A673 (cell line): Measurements from ENCODE around the gene TAX1BP3.

Source experiments
- EZH2 ChIP-seq: fragments of 200-600 bp; sonication (generic); IDR thresholded peaks from 2 replicates; pipeline ENCODE4 v1.6.1; 2017; ENCODE audit warnings: borderline replicate concordance, low read depth, mild to moderate bottlenecking, mixed read lengths, antibody characterized with exemption, low read length; ENCODE audit not compliant: poor library complexity, severe bottlenecking
- TF ChIP-seq, protein P1 (sequence below): fragments of 300-800, 200-600 bp; sonication (generic); conservative IDR thresholded peaks from 2 replicates; pipeline ENCODE4 v1.5.1; 2017; ENCODE audit warnings: low read depth, mild to moderate bottlenecking, antibody characterized with exemption, low read length, moderate library complexity, mixed read lengths

DNA sequence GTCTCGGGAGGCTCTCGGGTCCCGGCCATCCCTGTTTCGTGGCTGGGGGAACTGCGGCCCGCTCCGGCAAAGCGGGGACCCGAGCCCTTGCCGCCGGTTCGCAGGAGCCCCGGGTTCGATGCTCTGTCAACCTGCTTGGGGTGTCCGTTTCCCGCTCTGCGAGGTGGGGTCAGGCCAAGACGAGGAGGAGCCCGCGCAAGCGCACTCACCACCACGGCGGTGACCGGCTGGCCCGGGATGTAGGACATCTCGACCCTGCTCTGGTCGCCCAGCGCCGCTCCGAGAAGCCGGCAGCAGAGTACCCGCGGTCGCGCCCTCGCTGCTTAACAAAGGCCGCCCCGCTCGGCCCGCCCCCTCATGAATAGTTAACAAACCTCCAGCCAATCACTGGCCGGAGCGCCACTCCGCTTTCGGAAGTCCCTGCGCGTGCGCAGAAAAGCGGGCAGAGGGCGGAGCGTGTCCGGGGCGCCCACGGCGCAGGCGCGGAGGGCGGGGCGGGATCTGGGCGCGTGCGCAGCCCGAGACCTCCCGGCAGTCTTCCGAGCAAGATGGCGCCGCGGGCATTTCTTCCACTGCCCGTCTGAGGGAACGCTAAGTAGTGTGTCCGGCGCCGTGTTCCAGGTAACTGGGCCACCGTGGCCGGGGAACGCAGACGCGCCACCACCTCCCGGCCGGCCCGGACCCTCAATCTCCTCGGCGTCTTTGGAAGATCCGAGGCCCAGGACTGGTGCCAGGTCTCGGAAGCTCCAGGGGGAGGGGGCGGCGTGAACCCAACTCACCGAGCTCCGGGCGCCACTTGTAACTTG, at the start of gene TAX1BP3, which contains the start of gene EMC6:
- TF ChIP-seq EZH2 = no peak
- TF ChIP-seq, protein P1, sequence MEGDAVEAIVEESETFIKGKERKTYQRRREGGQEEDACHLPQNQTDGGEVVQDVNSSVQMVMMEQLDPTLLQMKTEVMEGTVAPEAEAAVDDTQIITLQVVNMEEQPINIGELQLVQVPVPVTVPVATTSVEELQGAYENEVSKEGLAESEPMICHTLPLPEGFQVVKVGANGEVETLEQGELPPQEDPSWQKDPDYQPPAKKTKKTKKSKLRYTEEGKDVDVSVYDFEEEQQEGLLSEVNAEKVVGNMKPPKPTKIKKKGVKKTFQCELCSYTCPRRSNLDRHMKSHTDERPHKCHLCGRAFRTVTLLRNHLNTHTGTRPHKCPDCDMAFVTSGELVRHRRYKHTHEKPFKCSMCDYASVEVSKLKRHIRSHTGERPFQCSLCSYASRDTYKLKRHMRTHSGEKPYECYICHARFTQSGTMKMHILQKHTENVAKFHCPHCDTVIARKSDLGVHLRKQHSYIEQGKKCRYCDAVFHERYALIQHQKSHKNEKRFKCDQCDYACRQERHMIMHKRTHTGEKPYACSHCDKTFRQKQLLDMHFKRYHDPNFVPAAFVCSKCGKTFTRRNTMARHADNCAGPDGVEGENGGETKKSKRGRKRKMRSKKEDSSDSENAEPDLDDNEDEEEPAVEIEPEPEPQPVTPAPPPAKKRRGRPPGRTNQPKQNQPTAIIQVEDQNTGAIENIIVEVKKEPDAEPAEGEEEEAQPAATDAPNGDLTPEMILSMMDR = no peak
